HepG2 (cell line): Measurements from ENCODE around the gene FASTK. TPM values are rescaled to one million over a fixed set of nuclear protein-coding genes. Genes with fewer than 3 reads are reported as not detected.

Experiments
- ATAC-seq: fragments of 200-7000 bp; cut with Tn5 transposase; 3 replicates; pipeline ENCODE4 v1.9.1; 2020; ENCODE audit warnings: mild to moderate bottlenecking, moderate library complexity
- BruUV-seq: library from RNA; stranded (reverse); fragments of 400-500 nt; replicated peaks from 2 replicates; lab custom pipeline; 2021; lab: Mats Ljungman, UMichigan
- CTCF ChIA-PET: fragments of 300-600 bp; formaldehyde crosslinking; extraction: SDS; loops from one replicate; lab custom pipeline; 2021; ENCODE audit warnings: low total read pairs, inconsistent platforms, low intra/inter-chr PET ratio; lab: Yijun Ruan, JAX
- POLR2A ChIA-PET: fragments of 350-600 bp; sonication (Branson Sonifier 250); formaldehyde crosslinking; loops from one replicate; lab custom pipeline; 2020; ENCODE audit warnings: antibody characterized with exemption, inconsistent platforms; lab: Yijun Ruan, JAX
- DNase-seq: peaks from one replicate; pipeline ENCODE4 v3.0.0-alpha.2; 2015; ENCODE audit warnings: low spot score
- FAIRE-seq: peaks from 3 replicates; lab custom pipeline; 2011; peaks lifted over from hg19 to GRCh38; lab: Jason Lieb, UNC
- H2AFZ ChIP-seq: one replicate; pipeline ENCODE4 v1.6.1; 2011; ENCODE audit warnings: low read length, inconsistent platforms
- H3K27ac ChIP-seq: fragments of 300-600 bp; 3 replicates; pipeline ENCODE4 v1.8.0; 2011; ENCODE audit warnings: mixed run types, mild to moderate bottlenecking, mixed read lengths, low read length, inconsistent platforms; ENCODE audit not compliant: insufficient read depth; ENCODE audit errors: extremely low read length
- H3K27me3 ChIP-seq, 2 experiments: fragments of 200-600 bp in 1 of 2; 2 replicates in 1 of 2; 3 replicates in 1 of 2; pipeline versions ENCODE4 v1.6.0 to v1.8.0; 2011; ENCODE audit warnings: low read length in 2 of 2, mild to moderate bottlenecking in 2 of 2, moderate library complexity in 2 of 2, inconsistent platforms in 1 of 2; ENCODE audit not compliant: insufficient read depth in 2 of 2, control insufficient read depth in 1 of 2
- H3K36me3 ChIP-seq, 2 experiments: fragments of 200-600 bp in 1 of 2; replicated peaks in 1 of 2; 2 replicates in 1 of 2; 3 replicates in 1 of 2; pipeline versions ENCODE4 v1.5.1 to v1.8.0; 2011; ENCODE audit warnings: low read length in 2 of 2, inconsistent platforms in 1 of 2; ENCODE audit not compliant: insufficient read depth in 2 of 2, control insufficient read depth in 1 of 2
- H3K4me1 ChIP-seq: 2 replicates; pipeline ENCODE4 v1.5.1; 2012; ENCODE audit warnings: low read length, inconsistent platforms; ENCODE audit not compliant: insufficient read depth
- H3K4me2 ChIP-seq: 2 replicates; pipeline ENCODE4 v1.6.0; 2011; ENCODE audit warnings: low read depth, low read length, inconsistent platforms
- H3K4me3 ChIP-seq, 3 experiments: fragments of 200-600 bp in 1 of 3; sonication (generic), shearing (Covaris generic) in 1 of 3; replicated peaks in 1 of 3; 2 replicates each; pipeline ENCODE4 v1.5.1; 2011 to 2016; ENCODE audit warnings: low read length in 3 of 3, inconsistent platforms in 2 of 3, low read depth in 2 of 3, mild to moderate bottlenecking in 2 of 3, control low read depth in 1 of 3, mixed read lengths in 1 of 3; ENCODE audit not compliant: insufficient read depth in 1 of 3
- H3K79me2 ChIP-seq: one replicate; pipeline ENCODE4 v1.6.1; 2011; ENCODE audit warnings: low read length, inconsistent platforms; ENCODE audit not compliant: insufficient read depth
- H3K9ac ChIP-seq: 2 replicates; pipeline ENCODE4 v1.6.0; 2011; ENCODE audit warnings: mild to moderate bottlenecking, low read depth, low read length, inconsistent platforms; ENCODE audit not compliant: insufficient read depth
- H3K9me3 ChIP-seq: 2 replicates; pipeline ENCODE4 v1.5.1; 2012; ENCODE audit warnings: mild to moderate bottlenecking, low read length
- H4K20me1 ChIP-seq: 2 replicates; pipeline ENCODE4 v1.6.0; 2011; ENCODE audit warnings: inconsistent platforms, mild to moderate bottlenecking, low read length, moderate library complexity; ENCODE audit not compliant: insufficient read depth
- HOXA9 ChIP-seq: sonication (generic); formaldehyde crosslinking; IDR thresholded peaks from 2 replicates; pipeline ENCODE4 v1.8.1; 2022; ENCODE audit warnings: missing genetic modification reagents, mild to moderate bottlenecking, moderate library complexity, borderline replicate concordance
- KMT2B ChIP-seq: IDR thresholded peaks from 2 replicates; pipeline ENCODE4 v1.6.1; 2016; ENCODE audit warnings: missing genetic modification reagents, missing compliant biosample characterization
- ZBTB14 ChIP-seq: sonication (generic); formaldehyde crosslinking; IDR thresholded peaks from 2 replicates; pipeline ENCODE4 v1.4.0; 2020; ENCODE audit warnings: missing genetic modification reagents
- ZFP1 ChIP-seq: IDR thresholded peaks from 2 replicates; pipeline ENCODE4 v1.6.1; 2016
- ZFP36L1 ChIP-seq: sonication (generic); formaldehyde crosslinking; IDR thresholded peaks from 2 replicates; pipeline ENCODE4 v1.8.0; 2022; ENCODE audit warnings: mild to moderate bottlenecking, missing genetic modification reagents, moderate library complexity
- WGBS: methylation state at CpG from one replicate; pipeline ENCODE4 v1.1.6; 2017; ENCODE audit warnings: low lambda C conversion rate; 5-methylcytosine and 5-hydroxymethylcytosine counted together
- in situ Hi-C: cut with HindIII; loops from 2 replicates; pipeline ENCODE4 v1.10.0; 2017; ENCODE audit warnings: low pct_unique_long_range_greater_than_20kb; ENCODE audit not compliant: extremely low pct_ligation_motif_present
- intact Hi-C: fragments of 100-400 bp; cut with micrococcal nuclease; formaldehyde crosslinking; loops from one replicate; pipeline ENCODE4 v1.10.0; 2022; ENCODE audit not compliant: unreplicated experiment
- polyA plus RNA-seq, 8 experiments: library from polyadenylated mRNA; depleted of rRNA in 3 of 8; stranded (reverse) in 7 of 8; unstranded in 1 of 8; fragments of >200 nt; fragmentation: Illumina TruSeq in 4 of 8; extraction: Trizol in 4 of 8; gene quantifications; 2 replicates each; pipeline versions ENCODE4 v1.2.1 to v1.2.3, GENCODE V29; 2011 to 2016; ENCODE audit warnings: low read depth in 4 of 8, missing spikeins in 1 of 8, mixed read lengths in 1 of 8; ENCODE audit not compliant: insufficient read depth in 1 of 8
- total RNA-seq, 5 experiments: library from RNA; depleted of rRNA; stranded (reverse); fragments of >200 nt; fragmentation: Illumina TruSeq; extraction: Trizol; gene quantifications; 2 replicates each; pipeline ENCODE4 v1.2.3, GENCODE V29; 2016; ENCODE audit warnings: low read depth in 1 of 5
- TF ChIP-seq, protein P1 (sequence below): sonication (generic); formaldehyde crosslinking; IDR thresholded peaks from 2 replicates; pipeline ENCODE4 v1.5.0; 2020; ENCODE audit warnings: missing genetic modification reagents
- TF ChIP-seq, protein P2 (sequence below): sonication (generic); IDR thresholded peaks from 2 replicates; pipeline ENCODE4 v1.6.1; 2016; ENCODE audit warnings: low read depth, borderline replicate concordance
- TF ChIP-seq, protein P3 (sequence below): sonication (generic); formaldehyde crosslinking; IDR thresholded peaks from 2 replicates; pipeline ENCODE4 v1.5.1; 2020; ENCODE audit warnings: missing genetic modification reagents, mild to moderate bottlenecking, borderline replicate concordance

Gene FASTK
- total and polyA plus RNA-seq, 2 of the 13 experiments (the other 11 are each of a cell fraction or from before 2014, with no cell fraction given) = 52.9 to 55.7 TPM

DNA sequence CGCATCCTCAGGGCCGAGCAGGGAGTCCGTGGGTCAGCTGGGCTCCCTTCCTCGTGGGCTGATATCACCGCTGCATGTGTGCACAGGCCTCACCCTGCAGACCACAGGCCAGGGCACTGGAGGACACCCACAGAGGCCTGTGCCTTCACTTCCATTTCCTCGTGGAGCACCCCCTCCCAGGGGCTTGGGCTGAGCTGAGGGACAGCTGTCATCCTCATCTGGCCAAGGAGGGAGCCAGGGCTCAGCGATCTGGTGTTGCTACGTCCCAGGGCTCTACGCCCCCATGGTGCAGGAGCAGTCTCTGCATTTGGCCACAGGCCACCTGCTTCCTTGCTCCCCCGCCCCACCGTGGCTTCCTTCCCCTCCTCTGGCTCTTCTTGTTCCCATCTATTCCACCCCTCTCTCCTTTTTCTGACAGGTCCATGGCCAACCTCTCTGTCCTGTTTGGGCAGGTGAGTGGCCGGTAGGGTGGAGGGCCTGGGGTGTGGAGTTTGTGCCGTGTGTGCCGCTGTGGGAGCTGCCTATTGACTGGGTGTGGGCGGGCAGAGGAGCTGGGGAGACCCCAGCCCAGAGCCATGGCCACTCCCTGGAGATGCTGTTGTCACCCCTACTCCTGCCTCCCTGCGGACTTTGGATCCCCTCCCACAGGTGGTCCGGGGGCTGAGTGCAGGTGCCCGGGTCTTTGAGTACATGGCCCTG is 40.6 kb downstream of the FASTK start:
- Histone ChIP-seq H4K20me1 (no peaks in the 10 kb centered on the region), H3K9ac (no peak overlapping the region), H3K4me2 (no peak overlapping the region), H3K4me3 (no peak overlapping the region), H3K36me3 (no peaks in the 10 kb centered on the region), H3K27ac (no peak overlapping the region), H3K9me3 (no peaks in the 10 kb centered on the region), H3K27me3 (no peaks in the 10 kb centered on the region), H3K79me2 (no peaks in the 10 kb centered on the region), H3K4me1 (peaks cover 14% of the 10 kb centered on the region), H2AFZ (no peak overlapping the region)
- ATAC-seq = peak; percentile 11
- 51% methylated on average over 15 of the region's 18 CpGs for WGBS
- no TSS peak for BruUV-seq
- intact Hi-C loops (no loop called here), in situ Hi-C loops (no loop called here)
- ChIA-PET POLR2A (interaction anchor here (0.5 to 1.4 kb wide), 2 partner anchors 12 to 50 kb away, joined by 3 to 7 read pairs; partner anchors contain the start of gene ABCB8), CTCF (no interaction called here)
- TF ChIP-seq HOXA9 (CRISPR knock-in tag) (no peak), ZFP1 (CRISPR knock-in tag) (no peak), KMT2B (no peak), ZFP36L1 (CRISPR knock-in tag) (no peak), ZBTB14 (CRISPR knock-in tag) (no peak)
- TF ChIP-seq, protein P1, sequence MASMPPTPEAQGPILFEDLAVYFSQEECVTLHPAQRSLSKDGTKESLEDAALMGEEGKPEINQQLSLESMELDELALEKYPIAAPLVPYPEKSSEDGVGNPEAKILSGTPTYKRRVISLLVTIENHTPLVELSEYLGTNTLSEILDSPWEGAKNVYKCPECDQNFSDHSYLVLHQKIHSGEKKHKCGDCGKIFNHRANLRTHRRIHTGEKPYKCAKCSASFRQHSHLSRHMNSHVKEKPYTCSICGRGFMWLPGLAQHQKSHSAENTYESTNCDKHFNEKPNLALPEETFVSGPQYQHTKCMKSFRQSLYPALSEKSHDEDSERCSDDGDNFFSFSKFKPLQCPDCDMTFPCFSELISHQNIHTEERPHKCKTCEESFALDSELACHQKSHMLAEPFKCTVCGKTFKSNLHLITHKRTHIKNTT = no peak
- TF ChIP-seq, protein P2, sequence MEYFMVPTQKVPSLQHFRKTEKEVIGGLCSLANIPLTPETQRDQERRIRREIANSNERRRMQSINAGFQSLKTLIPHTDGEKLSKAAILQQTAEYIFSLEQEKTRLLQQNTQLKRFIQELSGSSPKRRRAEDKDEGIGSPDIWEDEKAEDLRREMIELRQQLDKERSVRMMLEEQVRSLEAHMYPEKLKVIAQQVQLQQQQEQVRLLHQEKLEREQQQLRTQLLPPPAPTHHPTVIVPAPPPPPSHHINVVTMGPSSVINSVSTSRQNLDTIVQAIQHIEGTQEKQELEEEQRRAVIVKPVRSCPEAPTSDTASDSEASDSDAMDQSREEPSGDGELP = no peak
- TF ChIP-seq, protein P3, sequence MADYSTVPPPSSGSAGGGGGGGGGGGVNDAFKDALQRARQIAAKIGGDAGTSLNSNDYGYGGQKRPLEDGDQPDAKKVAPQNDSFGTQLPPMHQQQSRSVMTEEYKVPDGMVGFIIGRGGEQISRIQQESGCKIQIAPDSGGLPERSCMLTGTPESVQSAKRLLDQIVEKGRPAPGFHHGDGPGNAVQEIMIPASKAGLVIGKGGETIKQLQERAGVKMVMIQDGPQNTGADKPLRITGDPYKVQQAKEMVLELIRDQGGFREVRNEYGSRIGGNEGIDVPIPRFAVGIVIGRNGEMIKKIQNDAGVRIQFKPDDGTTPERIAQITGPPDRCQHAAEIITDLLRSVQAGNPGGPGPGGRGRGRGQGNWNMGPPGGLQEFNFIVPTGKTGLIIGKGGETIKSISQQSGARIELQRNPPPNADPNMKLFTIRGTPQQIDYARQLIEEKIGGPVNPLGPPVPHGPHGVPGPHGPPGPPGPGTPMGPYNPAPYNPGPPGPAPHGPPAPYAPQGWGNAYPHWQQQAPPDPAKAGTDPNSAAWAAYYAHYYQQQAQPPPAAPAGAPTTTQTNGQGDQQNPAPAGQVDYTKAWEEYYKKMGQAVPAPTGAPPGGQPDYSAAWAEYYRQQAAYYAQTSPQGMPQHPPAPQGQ (CRISPR knock-in tag) = no peak
- no peak for FAIRE-seq
- no peak for DNase-seq
